ENCODE measurements around the gene METTL27.
A peak's percentile ranks its signal among the peaks of the same experiment; 100 is the strongest.

The METTL27 gene

GRCh38 chr7:73829921-73830680, 12.2 kb downstream of the METTL27 start:
- DNase-seq (ENCODE audit: low read depth in 2 of 2): no peak
- no peak for TF ChIP-seq CTCF (IDR thresholded peaks at IDR 0.05; ENCODE audit: low read depth, low read length)
- H3K4me3 ChIP-seq (replicated peaks in 1 of 2; ENCODE audit: low read depth in 2 of 2, low read length in 2 of 2): no peak overlapping the region

GRCh38 chr7:73829505-73829904, 12.8 kb downstream of the METTL27 start:
- TF ChIP-seq CTCF (IDR thresholded peaks at IDR 0.05; ENCODE audit: low read depth, low read length): no peak
- no peak overlapping the region for H3K4me3 ChIP-seq (replicated peaks in 1 of 2; ENCODE audit: low read depth in 2 of 2, low read length in 2 of 2)
- DNase-seq (ENCODE audit: low read depth in 2 of 2): no peak

GRCh38 chr7:73828972-73829371, 13.3 kb downstream of the METTL27 start:
- no peak for TF ChIP-seq CTCF (IDR thresholded peaks at IDR 0.05; ENCODE audit: low read depth, low read length)
- DNase-seq (ENCODE audit: low read depth in 2 of 2): no peak

GRCh38 chr7:73828107-73828803, 14.1 kb downstream of the METTL27 start:
- peak; percentile 25 to 27 for DNase-seq (ENCODE audit: low read depth in 2 of 2)
- no peak for TF ChIP-seq CTCF (IDR thresholded peaks at IDR 0.05; ENCODE audit: low read depth, low read length)
- no peak overlapping the region for H3K4me3 ChIP-seq (replicated peaks in 1 of 2; ENCODE audit: low read depth in 2 of 2, low read length in 2 of 2)

More at GRCh38 chr7:73828972-73829371, 13.3 kb downstream of the METTL27 start:
- no peak overlapping the region for H3K4me3 ChIP-seq (replicated peaks in 1 of 2; ENCODE audit: low read depth in 2 of 2, low read length in 2 of 2)

GRCh38 chr7:73827567-73828106, 14.7 kb downstream of the METTL27 start:
- no peak for DNase-seq (ENCODE audit: low read depth in 2 of 2)
- no peak overlapping the region for H3K4me3 ChIP-seq (replicated peaks in 1 of 2; ENCODE audit: low read depth in 2 of 2, low read length in 2 of 2)
- TF ChIP-seq CTCF (IDR thresholded peaks at IDR 0.05; ENCODE audit: low read depth, low read length): no peak

- TF ChIP-seq CTCF (IDR thresholded peaks at IDR 0.05; ENCODE audit: low read depth, low read length): no peak
- no peak overlapping the region for H3K4me3 ChIP-seq (replicated peaks in 1 of 2; ENCODE audit: low read depth in 2 of 2, low read length in 2 of 2)
- DNase-seq (ENCODE audit: low read depth in 2 of 2): no peak
These were observed 17.3 kb downstream of the METTL27 start for GRCh38 chr7:73824986-73825385.

Data from cardiac fibroblast (primary cell).